NCI-H226 (cell line): ENCODE results near the gene MT1H.
A peak's percentile ranks its signal among the peaks of the same experiment; 100 is the strongest.
"Not testable (repeated sequence)": the region's sequence is repeated elsewhere in the genome, so short reads cannot be mapped to it uniquely, and the experiment has no call there.

Experiments
- DNase-seq: peaks from one replicate; pipeline ENCODE4 v3.0.0-alpha.2; 2015

The MT1H gene

GRCh38 chr16:56686758-56687157 is 17.1 kb downstream of the MT1H start:
- no peak for DNase-seq

GRCh38 chr16:56688762-56689161 is 19.1 kb downstream of the MT1H start:
- no peak for DNase-seq

- DNase-seq = no peak
These were observed 19.6 kb downstream of the MT1H start for GRCh38 chr16:56689171-56689570.

- no peak for DNase-seq
These were observed 21.0 kb downstream of the MT1H start for GRCh38 chr16:56690420-56691122.

GRCh38 chr16:56691885-56692284 is 22.3 kb downstream of the MT1H start:
- DNase-seq = peak; percentile 85

- no peak for DNase-seq
These were observed 25.6 kb downstream of the MT1H start for GRCh38 chr16:56695246-56695645.

GRCh38 chr16:56697456-56698155 is 28.0 kb downstream of the MT1H start:
- DNase-seq = no peak

- no peak for DNase-seq
These were observed 30.6 kb downstream of the MT1H start for GRCh38 chr16:56700195-56700594.

- no peak for DNase-seq
These were observed 31.0 kb downstream of the MT1H start for GRCh38 chr16:56700631-56701030.

- DNase-seq = no peak
These were observed 31.9 kb downstream of the MT1H start for GRCh38 chr16:56701534-56701933.

- DNase-seq = no peak
These were observed 33.2 kb downstream of the MT1H start for GRCh38 chr16:56702836-56703235.

- DNase-seq = no peak
These were observed 39.2 kb downstream of the MT1H start for GRCh38 chr16:56708525-56709442.

- DNase-seq = no peak
These were observed 39.9 kb downstream of the MT1H start for GRCh38 chr16:56709443-56710040.

GRCh38 chr16:56710181-56710737 is 40.6 kb downstream of the MT1H start:
- DNase-seq = no peak

GRCh38 chr16:56711862-56712261 is 42.2 kb downstream of the MT1H start:
- DNase-seq = no peak

GRCh38 chr16:56713794-56714193 is 44.2 kb downstream of the MT1H start:
- DNase-seq = no peak

- no peak for DNase-seq
These were observed 45.5 kb downstream of the MT1H start for GRCh38 chr16:56715126-56715525.

GRCh38 chr16:56716761-56717160 is 47.1 kb downstream of the MT1H start:
- no peak for DNase-seq

- DNase-seq = not testable (repeated sequence)
These were observed 47.9 kb downstream of the MT1H start for GRCh38 chr16:56717532-56717931.
